H1 (cell line): ENCODE data around the gene PDE8B. TPM values are rescaled to one million over a fixed set of nuclear protein-coding genes. Genes with fewer than 3 reads are reported as not detected.

Source experiments
- ATF3 ChIP-seq: IDR thresholded peaks from 2 replicates; pipeline ENCODE4 v1.6.1; 2011; ENCODE audit warnings: low read depth, mild to moderate bottlenecking, low read length; ENCODE audit not compliant: insufficient read depth
- BCL11A ChIP-seq, 2 experiments: IDR thresholded peaks; one replicate each; pipeline ENCODE4 v1.6.1; 2011; ENCODE audit warnings: low read depth in 2 of 2, low read length in 2 of 2, mild to moderate bottlenecking in 2 of 2
- CHD2 ChIP-seq: IDR thresholded peaks from 2 replicates; pipeline ENCODE4 v1.6.1; 2012; ENCODE audit warnings: low read length, improper control_type of control experiment
- CTBP2 ChIP-seq: IDR thresholded peaks from 2 replicates; pipeline ENCODE4 v1.7.0; 2011; ENCODE audit warnings: borderline replicate concordance, mild to moderate bottlenecking, moderate library complexity, mixed read lengths, low read length; ENCODE audit not compliant: insufficient read depth, insufficient read length
- HDAC2 ChIP-seq, 2 experiments: fragments of 300-600 bp in 1 of 2; sonication (generic) in 1 of 2; IDR thresholded peaks; 2 replicates each; pipeline ENCODE4 v1.6.1; 2011 to 2012; ENCODE audit warnings: low read depth in 2 of 2, low read length in 2 of 2, mild to moderate bottlenecking in 2 of 2, moderate library complexity in 2 of 2, borderline replicate concordance in 1 of 2, inconsistent platforms in 1 of 2
- JUND ChIP-seq: IDR thresholded peaks from 2 replicates; pipeline ENCODE4 v1.6.1; 2011; ENCODE audit warnings: mild to moderate bottlenecking, improper control_type of control experiment, low read length
- NANOG ChIP-seq: IDR thresholded peaks from 2 replicates; pipeline ENCODE4 v1.6.1; 2011; ENCODE audit warnings: low read length, low read depth, mild to moderate bottlenecking, inconsistent platforms; ENCODE audit not compliant: insufficient read depth, poor library complexity, severe bottlenecking
- PHF8 ChIP-seq: fragments of 200-600 bp; sonication (generic); conservative IDR thresholded peaks from 2 replicates; pipeline ENCODE4 v1.7.1; 2012; ENCODE audit warnings: low read depth, mild to moderate bottlenecking, inconsistent platforms, low read length, moderate library complexity
- SP1 ChIP-seq: IDR thresholded peaks from 2 replicates; pipeline ENCODE4 v1.6.1; 2011; ENCODE audit warnings: low read depth, low read length
- polyA plus RNA-seq, 7 experiments: library from polyadenylated mRNA; depleted of rRNA in 3 of 7; stranded (reverse) in 5 of 7; unstranded in 2 of 7; fragments of >200 nt in 5 of 7; fragments of 200-250 nt in 2 of 7; gene quantifications; 1 replicate in 5 of 7; 2 replicates in 1 of 7; 4 replicates in 1 of 7; pipeline versions ENCODE4 v1.2.1 to v1.2.3, GENCODE V29; 2011 to 2013; ENCODE audit warnings: missing spikeins in 2 of 7, mixed read lengths in 2 of 7
- total RNA-seq: library from RNA; stranded (reverse); fragmentation: NEBNext Ultra II Directional; extraction: Animal tissue kit (Norgen Biotek cat#: 25700); gene quantifications from 2 replicates; pipeline ENCODE4 v1.2.1, GENCODE V29; 2021

The PDE8B gene
- total and polyA plus RNA-seq, 2 of the 8 experiments (the other 6 are each of a cell fraction or from before 2014, with no cell fraction given): 0.32 to 1.1 TPM

- TF ChIP-seq NANOG (no peak), PHF8 (no peak), JUND (no peak), CHD2 (no peak), HDAC2 (IDR thresholded peaks at IDR 0.05; ENCODE audit: borderline replicate concordance in 1 of 2, low read depth in 2 of 2, low read length in 2 of 2) (no peak), CTBP2 (no peak), BCL11A (IDR thresholded peaks at IDR 0.05; ENCODE audit: low read depth in 2 of 2, low read length in 2 of 2) (no peak), ATF3 (no peak), SP1 (no peak)
Observed at GRCh38 chr5:77167063-77167462, 43.4 kb upstream of the PDE8B start (continued).
